EH (cell line): Measurements from ENCODE around the gene SYT7.

Source experiments
- DNase-seq: peaks from one replicate; pipeline ENCODE4 v3.0.0-alpha.2; 2015; ENCODE audit warnings: low read depth

SYT7 gene, protein sequence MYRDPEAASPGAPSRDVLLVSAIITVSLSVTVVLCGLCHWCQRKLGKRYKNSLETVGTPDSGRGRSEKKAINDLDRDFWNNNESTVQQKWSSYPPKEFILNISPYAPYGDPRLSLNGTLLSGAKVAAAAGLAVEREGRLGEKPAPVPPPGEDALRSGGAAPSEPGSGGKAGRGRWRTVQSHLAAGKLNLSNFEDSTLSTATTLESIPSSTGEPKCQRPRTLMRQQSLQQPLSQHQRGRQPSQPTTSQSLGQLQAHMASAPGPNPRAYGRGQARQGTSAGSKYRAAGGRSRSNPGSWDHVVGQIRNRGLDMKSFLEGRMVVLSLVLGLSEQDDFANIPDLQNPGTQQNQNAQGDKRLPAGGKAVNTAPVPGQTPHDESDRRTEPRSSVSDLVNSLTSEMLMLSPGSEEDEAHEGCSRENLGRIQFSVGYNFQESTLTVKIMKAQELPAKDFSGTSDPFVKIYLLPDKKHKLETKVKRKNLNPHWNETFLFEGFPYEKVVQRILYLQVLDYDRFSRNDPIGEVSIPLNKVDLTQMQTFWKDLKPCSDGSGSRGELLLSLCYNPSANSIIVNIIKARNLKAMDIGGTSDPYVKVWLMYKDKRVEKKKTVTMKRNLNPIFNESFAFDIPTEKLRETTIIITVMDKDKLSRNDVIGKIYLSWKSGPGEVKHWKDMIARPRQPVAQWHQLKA

DNA sequence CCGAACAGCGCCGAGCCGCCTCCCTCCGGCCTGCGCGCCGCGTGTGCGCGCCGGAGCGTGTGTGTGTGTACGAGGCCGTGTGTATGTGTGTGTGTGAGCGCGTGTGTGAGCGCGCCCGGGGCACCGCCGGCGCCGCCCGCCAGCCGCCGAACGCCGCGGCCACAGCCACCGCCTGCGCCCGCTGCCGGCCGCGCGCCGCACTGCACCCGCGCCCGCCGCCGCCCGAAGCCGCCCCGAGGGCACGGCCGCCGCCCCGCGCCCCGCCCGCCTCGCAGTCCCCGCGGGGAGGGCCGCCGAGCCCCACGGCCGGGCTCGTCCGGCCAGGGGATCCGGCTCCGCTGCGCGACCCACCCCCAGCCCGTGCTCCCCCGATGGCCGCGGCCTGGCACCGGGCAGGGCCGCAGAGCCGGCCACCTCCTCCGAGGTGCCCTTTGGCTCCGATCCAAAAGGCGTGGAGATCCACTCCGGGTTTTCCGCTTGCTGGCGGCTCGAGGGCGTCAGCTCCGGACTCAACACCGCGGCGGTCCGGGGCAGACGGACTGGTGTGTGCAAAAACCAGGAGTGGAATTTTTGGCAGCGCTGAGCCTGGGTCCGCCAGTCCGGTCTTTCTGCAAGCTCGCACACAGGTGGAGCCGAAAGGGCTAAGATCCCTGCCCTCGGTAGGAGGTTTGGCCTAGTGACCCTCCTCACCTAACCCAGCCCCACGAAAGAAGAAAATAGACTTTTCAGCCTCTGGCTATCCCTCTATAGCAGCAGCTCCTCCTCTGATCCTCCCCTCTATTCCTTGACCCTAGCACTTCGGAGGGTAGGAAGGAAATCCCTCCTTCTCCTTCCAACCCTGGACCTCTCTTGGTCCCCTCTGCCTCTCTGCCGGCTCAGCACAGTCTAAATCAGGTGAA lies at the start of gene SYT7:
SYT7 (minus strand) TSS at position 47 of the 899 bp plus-strand sequence. CDS start 256 bp downstream, outside the sequence.
- DNase-seq: peak; percentile 95

DNA sequence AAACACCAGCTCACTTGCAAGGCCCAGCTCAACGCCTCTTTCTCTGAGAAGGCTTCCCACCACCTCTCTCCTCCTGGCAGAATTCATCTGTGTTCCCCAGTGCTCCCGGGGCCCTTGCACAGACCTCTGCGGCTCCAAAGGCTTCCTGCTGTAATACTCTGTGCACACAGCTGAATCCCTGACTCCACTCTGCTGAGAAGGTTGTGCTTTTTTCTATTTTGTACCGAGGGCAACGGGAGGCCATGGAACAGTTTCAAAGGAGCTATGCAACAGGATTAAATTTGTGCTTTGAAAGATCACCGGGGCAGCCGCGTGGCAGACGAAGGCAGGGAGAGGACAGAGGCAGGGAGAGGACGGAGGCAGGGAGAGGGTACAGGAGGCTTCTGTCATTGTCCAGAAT lies 49.2 kb upstream of the SYT7 start:
- DNase-seq: no peak

DNA sequence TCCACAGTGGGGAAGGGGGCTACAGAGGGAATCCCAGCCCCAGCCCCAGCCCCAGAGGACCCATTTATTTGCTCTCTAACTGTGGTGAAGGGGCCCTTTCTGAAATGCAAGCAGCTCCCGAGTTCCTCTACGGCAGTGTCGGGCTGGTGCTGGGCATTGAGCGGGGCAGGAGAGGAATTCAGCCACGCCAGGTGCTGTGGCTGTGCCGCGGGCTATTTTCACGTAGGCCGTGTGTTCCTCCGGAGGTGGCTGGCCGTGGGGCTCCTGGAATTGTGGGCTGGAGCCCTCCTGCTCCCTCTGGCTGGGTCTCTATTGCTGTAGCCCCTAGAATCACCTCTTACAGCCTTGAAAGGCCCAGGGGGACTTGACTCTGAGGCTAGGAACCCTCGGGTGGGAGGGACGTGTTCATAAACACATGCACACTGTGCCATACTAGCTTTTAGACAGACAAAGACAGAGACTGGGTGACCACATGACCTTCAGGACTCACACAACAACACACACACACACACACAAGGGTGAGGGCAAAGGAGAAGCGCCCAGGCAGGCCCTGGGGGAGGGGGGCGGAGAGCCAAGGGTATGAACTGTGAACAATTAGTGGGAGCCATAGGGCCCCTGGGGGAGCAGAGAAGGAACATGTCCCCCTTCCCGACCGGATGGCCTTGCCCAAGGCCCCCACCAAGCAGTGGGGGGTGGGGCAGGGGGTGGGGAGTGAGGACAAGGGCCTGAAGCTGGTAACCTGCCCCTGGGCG lies 48.4 kb upstream of the SYT7 start:
- DNase-seq: no peak

DNA sequence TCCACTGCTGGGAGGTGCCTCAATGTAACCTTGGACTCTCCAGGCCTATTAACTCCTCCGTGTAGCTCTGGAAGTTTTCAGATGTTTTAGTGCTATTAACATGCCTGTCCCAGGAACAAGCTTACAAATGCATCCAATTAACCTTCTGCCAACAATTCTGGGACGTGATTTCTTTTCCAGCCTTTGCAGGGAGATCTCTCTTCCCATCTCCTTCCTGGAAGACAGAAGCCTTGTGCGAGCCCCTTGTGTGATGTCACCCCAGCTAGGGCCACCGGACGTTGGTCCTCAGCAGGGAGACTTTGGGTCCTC lies 47.7 kb upstream of the SYT7 start:
- no peak for DNase-seq

DNA sequence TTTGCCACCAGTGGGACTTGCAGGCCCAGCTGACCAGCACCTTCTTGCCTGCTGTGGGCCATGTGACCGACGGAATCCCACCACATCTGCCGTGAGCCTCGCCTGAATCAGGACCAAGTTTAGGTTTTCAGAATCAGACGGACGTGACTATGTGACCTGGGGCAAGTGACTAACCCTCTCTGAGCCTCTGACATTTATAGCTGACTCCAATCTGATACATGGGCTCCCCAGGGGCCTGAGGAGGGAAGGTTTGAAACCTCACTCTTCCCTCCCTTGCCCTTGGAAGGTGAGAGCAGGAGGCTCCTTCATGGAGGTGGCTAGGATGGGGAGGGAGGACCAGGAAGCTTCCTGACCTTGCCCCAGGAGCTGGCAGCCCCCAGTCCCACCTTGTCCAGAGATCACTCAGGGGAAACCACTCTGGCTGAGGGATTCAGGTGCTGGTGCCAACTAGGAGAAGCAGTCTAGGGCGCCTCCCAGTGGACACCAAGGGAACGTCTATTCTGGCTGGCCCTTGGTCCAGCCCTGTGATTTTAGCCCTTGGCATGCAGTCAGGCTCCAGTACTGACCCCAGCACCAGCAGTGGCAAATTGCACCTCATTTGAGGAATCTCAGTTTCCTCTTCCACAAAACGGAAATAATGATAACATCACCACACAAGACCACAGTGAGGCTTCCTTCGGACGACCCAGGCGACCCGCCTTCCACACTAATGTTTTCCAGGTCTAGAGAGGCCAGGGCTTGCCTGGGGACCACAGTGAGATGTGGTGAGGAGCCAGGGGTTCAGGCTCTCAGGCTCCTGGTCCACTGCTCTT lies 47.2 kb upstream of the SYT7 start:
- peak; percentile 74 for DNase-seq

DNA sequence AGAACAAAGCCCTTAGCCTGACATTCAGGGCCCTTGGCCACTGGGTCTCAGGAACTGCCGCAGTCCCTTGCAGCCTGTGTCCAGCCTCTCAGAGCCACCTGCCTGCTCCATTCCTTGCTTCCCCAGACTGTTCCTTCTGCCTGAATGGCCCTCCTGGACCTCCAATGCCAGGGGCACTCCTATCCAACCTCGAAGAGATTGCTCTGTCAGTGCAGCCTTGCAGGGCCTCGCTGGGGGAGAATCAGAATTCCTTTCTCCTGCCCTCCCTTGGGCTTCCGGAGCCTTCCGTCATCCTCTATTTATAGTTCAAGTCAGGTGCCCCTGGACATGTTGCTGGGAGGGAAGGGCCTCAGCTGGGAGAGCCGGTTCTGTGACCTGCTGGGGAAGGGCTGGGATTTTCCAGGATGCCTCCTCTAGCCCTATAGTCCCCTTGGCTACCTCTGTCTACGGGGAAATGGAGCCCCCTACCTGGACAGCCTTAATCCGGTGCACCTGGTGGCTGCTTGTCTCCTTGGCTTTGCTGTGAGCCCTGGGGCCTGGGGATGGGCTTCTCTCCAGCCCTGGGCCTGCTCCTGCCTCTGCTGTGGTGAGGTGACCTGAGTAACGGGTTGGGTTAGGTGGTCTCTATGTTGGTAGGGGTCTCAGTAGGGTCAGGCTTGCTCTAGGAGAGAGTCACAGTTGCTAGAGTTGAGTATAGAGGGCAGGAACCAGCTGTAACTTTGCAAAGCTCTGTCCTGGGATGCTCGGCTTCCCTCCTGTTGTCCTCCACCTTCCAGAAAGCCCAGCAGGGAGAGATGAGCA lies 45.9 kb upstream of the SYT7 start:
- peak; percentile 19 for DNase-seq

DNA sequence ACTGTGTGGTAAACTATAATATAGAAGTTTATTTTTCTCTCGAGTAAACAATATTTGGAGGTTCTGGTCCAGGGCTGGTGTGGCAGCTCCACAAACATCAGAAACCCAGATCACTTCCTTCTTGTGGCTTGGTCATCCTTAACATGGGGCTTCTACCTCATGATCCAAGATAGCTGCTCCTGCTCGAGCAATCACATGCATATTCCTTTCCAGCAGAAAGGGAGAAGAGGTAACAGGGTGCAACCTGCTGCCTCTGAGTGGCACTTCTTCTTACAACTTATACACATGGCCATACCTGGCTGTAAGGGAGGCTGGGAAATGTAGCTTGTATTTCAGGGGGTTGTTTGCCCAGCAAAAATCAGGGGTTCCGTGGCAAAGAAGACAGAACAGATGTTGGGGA lies 44.6 kb upstream of the SYT7 start:
- DNase-seq: no peak

DNA sequence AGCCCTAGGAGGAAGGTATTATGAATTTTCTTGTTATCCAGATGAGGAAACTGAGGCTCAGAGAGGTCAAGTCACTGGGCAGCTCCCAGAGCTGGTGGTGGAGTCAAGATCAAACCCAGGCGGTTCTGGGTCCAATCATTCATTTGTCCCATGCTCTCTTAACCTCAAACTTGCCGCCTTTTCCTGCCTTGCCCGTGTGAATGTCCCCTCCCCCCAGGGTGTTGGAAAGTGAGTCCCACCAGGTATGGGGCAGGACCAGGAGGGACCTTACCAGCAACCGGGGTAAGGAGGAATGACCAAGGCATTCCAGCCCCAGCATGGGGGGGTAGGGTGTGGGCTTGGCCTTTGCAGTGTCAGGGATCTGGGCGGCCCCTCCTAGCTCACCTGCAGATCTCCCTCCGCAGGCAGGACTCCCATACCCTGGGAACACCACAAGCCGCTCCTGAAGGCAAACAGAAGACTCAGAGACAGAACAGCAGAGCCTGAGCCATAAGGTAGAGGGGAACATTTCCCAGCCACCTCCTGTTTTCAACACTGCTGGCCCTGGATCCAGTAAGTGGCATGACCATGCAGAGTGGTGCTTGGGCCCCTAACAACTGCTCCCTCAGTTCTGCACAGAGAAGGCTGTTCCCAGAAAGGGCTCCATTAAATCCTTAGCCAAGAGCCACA lies 41.2 kb upstream of the SYT7 start:
- no peak for DNase-seq

DNA sequence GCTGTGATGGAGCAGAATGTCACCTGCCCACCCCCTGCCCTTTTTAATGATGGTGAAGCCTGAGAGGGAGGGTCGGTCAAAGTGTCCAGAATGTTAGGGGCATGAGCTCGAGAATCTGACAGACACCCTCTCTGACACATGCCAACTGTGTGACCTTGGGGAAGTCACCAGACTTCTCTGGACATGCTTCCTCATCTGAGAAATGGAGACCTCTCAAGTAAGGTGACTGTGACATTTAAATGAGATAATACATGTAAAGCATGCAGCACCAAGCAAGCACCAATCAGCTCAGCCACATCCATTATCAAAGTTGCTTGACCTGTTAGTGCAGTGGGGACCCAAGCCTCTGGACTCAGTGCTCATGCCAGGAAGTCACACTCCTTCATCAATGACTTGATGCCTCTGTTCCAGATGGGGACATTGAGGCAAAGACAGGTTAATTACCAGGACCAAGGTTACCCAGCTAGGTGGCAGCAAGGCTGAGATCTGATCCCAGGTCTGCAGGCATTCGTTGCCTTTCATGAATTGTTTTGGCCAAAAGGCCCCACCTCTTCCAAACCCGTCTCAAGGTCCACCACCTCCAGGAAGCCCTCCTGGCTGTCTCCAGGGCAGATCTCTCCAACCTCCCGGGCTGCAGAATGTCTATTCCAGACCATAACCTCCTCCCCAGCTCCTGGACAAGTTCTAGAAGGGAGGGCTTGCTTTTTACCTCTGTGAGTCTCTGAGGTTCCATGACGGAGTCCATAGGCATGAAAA lies 38.8 kb upstream of the SYT7 start:
- no peak for DNase-seq

DNA sequence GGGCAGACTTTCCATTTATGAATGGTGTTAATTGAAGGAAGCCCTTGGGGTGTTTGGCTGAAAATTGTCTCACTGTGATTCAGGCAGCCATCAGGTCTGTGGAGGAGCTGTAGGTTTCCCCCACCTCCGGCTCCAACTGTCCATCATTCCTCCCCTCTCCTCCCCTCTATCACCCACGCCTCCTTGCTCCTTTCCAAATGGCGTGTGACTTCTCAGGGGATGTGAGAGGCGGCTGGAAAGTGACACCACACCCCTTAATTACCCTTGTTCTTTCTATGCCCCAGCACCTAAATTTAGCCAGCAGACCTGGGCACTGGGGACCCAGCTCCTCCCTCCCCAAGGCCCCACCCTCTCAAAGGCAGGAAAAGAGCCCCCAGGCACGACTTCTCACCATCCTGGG lies 38.1 kb upstream of the SYT7 start:
- no peak for DNase-seq

DNA sequence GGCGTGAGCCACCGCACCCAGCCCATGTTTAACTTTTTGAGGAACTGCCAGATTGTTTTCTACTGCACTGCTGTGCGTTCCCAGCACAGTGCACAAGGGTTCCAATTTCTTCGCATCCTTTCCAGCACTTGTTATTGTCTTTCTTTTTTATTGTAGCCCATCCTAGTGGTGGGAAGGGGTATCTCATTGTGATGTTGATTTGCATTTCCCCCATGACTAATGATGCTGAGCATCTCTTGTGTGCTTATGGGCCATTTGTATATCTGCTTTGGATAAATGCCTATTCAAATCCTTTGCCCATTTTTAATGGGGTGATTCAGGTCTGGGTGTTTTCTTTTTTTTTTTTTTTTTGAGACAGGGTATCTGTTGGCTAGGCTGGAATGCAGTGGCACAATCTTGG lies 36.6 kb upstream of the SYT7 start:
- no peak for DNase-seq

DNA sequence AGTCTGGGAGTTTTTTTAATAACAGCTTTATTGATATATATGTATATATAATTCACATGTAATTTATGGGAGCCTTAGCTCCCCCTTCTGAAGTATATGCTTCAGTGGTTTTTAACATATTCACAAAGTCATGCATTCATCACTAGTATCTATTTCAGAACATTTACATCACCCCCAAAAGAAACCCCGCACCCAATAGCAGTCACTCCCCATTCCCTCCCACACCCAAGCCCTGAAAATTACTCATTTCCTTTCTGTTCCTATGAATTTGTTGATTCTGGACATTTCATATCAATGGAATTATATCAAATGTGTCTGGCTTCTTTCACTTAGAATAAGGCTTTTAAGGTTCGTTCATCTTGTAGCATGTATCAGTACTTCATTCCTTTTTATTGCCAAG lies 35.6 kb upstream of the SYT7 start:
- DNase-seq: peak; percentile 19

DNA sequence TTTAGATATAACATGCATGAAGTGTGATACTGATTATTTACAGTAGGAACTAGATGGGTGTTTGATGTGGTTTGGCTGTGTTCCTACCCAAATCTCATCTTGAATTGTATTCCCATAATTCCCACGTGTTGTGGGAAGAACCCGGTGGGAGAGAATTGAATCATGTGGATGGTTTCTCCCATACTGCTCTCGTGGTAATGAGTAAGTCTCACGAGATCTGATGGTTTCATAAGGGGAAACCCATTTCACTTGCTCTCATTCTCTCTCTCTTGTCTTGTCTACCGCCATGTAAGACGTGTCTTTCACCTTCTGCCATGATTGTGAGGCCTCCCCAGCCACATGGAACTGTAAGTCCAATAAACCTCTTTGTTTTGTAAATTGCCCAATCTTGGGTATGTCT lies 33.9 kb upstream of the SYT7 start:
- peak; percentile 8 for DNase-seq

DNA sequence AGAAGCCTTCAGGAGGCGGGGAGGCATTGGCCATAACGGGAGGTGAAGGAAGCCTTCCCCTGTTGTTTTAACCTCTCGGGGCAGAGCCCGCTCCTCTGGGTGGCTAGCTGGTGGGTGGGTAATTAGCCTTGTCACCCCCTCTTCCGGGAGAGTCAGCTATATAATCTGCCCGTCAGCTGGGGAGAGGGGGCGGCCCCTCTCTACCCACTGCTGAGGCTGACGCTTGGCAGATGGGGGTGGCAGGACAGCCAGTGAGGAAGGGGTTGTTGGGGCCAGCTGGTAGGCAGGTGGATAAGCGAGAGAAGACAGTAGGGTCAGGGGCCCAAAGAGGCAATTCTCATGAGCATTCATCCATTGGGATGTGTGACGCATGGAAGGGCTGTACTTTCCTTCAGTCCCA lies 33.0 kb upstream of the SYT7 start:
- no peak for DNase-seq

DNA sequence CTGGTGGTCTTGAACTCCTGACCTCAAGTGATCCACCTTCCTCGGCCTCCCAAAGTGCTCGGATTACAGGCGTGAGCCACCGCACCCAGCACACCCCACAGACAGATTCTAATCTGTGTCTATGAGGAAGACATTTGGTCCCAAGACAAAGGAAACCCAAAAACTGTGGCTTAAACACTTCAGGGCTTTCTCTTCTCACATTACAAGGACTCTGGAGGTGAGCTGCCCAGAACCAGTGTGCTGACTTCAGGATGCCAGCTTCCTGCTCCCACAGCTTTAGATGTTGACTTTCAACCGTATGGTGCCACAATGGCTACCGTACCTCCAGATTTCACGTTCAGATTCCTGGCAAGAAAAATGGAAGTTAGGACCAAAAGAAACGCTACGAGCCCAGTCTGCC lies 32.2 kb upstream of the SYT7 start:
- DNase-seq: no peak

DNA sequence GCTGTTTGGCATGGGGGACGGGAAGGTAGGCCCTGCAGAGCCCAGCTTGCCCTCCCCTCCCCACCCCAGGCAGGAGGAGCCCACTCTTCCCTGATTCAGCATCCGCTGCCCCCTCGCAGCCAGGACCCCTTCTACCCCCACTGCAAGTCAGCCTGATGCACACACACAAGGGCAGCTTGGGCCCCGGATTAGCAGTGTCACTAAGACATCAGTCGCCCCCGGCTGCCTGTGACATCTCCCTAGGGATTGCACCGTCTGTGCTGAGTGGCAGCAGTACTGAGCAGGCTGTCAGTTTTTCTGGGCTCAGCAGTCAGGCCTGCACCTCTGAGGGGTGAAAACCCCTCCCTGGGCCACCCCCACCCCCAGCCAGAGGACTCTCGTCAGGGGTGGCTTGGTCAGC lies 30.4 kb upstream of the SYT7 start:
- DNase-seq: no peak

DNA sequence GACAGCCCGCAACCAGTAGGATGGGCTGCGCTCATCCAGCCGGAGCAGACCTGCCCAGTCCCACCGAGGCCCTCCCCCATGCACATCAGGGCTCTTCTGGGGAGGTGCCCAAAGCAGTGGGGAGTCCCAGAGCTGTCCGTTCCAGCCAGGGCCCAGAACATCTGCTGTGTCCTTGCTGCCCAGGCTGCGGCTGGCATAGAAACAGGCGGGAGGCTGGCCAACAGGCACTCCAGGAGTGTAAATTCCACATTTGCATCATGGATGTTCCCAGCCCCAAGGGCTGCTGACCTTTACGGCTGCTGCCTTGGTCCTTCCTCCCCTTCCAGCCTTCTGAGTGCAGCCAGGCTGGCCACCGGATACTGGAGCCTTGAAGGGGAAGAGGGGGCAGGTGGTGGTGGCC lies 30.0 kb upstream of the SYT7 start:
- DNase-seq: no peak

DNA sequence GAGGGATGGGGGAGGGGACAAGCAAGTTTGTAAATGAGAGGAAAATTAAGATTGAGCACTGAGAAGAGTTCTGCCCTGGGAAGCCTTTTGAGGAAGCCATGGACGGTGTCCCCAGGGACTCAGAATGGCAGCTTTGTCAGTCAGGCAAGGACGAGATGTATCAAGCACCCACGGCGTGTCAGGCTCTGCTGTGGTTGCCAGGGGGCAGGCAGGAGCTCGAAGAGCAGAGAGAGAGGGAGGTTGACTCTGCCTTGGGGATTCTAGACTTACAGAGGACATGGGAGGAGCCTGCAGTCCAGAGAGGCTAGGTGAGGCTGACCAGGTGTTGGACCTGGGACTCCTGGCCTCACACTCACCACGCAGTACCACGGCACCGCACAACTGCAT lies 29.1 kb upstream of the SYT7 start:
- DNase-seq: no peak
